GM23338 (cell line): ENCODE results near the gene GJE1. TPM values are rescaled to one million over a fixed set of nuclear protein-coding genes. Genes with fewer than 3 reads are reported as not detected.

Experiments used
- ATAC-seq: fragments of 200-7000 bp; cut with Tn5 transposase; 3 replicates; pipeline ENCODE4 v1.9.1; 2020
- DNase-seq: peaks from one replicate; pipeline ENCODE4 v3.0.0-alpha.2; 2015; ENCODE audit warnings: low spot score
- H2AFZ ChIP-seq: fragments of 200-600 bp; sonication (generic); 2 replicates; pipeline ENCODE4 v1.8.0; 2016; ENCODE audit warnings: antibody characterized with exemption, mild to moderate bottlenecking, moderate library complexity
- H3F3A ChIP-seq: fragments of 200-600 bp; sonication (generic); replicated peaks from 2 replicates; pipeline ENCODE4 v1.8.0; 2017; ENCODE audit warnings: antibody characterized with exemption, mixed run types, low read depth
- H3K27ac ChIP-seq: fragments of 200-600 bp; sonication (generic); 2 replicates; pipeline ENCODE4 v1.6.1; 2016; ENCODE audit warnings: low read depth
- H3K27me3 ChIP-seq: fragments of 200-600 bp; sonication (generic); 2 replicates; pipeline ENCODE4 v1.8.0; 2016; ENCODE audit warnings: mild to moderate bottlenecking, mixed run types, moderate library complexity; ENCODE audit not compliant: insufficient read depth
- H3K36me3 ChIP-seq: fragments of 200-600 bp; sonication (generic); 2 replicates; pipeline ENCODE4 v1.8.0; 2016; ENCODE audit warnings: mild to moderate bottlenecking; ENCODE audit not compliant: insufficient read depth
- H3K4me1 ChIP-seq: fragments of 200-600 bp; sonication (generic); 2 replicates; pipeline ENCODE4 v1.8.0; 2016; ENCODE audit warnings: mild to moderate bottlenecking, moderate library complexity; ENCODE audit not compliant: insufficient read depth
- H3K4me2 ChIP-seq: fragments of 200-600 bp; sonication (generic); 2 replicates; pipeline ENCODE4 v1.7.1; 2017; ENCODE audit warnings: mixed run types
- H3K4me3 ChIP-seq: fragments of 200-600 bp; sonication (generic); 2 replicates; pipeline ENCODE4 v1.6.1; 2016; ENCODE audit warnings: mixed run types
- H3K79me2 ChIP-seq: fragments of 200-600 bp; sonication (generic); replicated peaks from 2 replicates; pipeline ENCODE4 v1.8.0; 2017; ENCODE audit warnings: mild to moderate bottlenecking; ENCODE audit not compliant: insufficient read depth
- H3K9me2 ChIP-seq: fragments of 200-600 bp; sonication (generic); 2 replicates; pipeline ENCODE4 v1.8.0; 2017; ENCODE audit not compliant: insufficient read depth
- H4K20me1 ChIP-seq: fragments of 200-600 bp; sonication (generic); replicated peaks from 2 replicates; pipeline ENCODE4 v1.8.0; 2017; ENCODE audit warnings: mild to moderate bottlenecking; ENCODE audit not compliant: insufficient read depth
- H3K27ac Mint-ChIP-seq: 2 replicates; pipeline ENCODE4 v1.8.0; 2020; ENCODE audit warnings: inconsistent platforms, mild to moderate bottlenecking, moderate library complexity, mixed read lengths
- H3K27me3 Mint-ChIP-seq: 3 replicates; pipeline ENCODE4 v1.8.0; 2022; ENCODE audit warnings: low read depth, mild to moderate bottlenecking, moderate library complexity, mixed read lengths, inconsistent platforms; ENCODE audit not compliant: insufficient read depth, poor library complexity
- H3K36me3 Mint-ChIP-seq: 3 replicates; pipeline ENCODE4 v1.8.0; 2021; ENCODE audit warnings: low read depth, mild to moderate bottlenecking, inconsistent platforms, moderate library complexity, mixed read lengths
- H3K4me1 Mint-ChIP-seq: 3 replicates; pipeline ENCODE4 v1.8.0; 2020; ENCODE audit warnings: mild to moderate bottlenecking, inconsistent platforms, mixed read lengths
- H3K4me3 Mint-ChIP-seq: 3 replicates; pipeline ENCODE4 v1.8.0; 2021; ENCODE audit warnings: moderate library complexity, mild to moderate bottlenecking, inconsistent platforms, mixed read lengths
- H3K9me3 Mint-ChIP-seq: 3 replicates; pipeline ENCODE4 v1.8.0; 2020; ENCODE audit warnings: moderate library complexity, mild to moderate bottlenecking, inconsistent platforms, mixed read lengths
- CREB1 ChIP-seq: fragments of 250-450 bp; sonication (Bioruptor Pico); IDR thresholded peaks from 2 replicates; pipeline ENCODE4 v1.5.0; 2020; ENCODE audit warnings: low read depth, mild to moderate bottlenecking, moderate library complexity
- EZH2 ChIP-seq: fragments of 200-600 bp; sonication (generic); IDR thresholded peaks from one replicate; pipeline ENCODE4 v1.8.0; 2017; ENCODE audit warnings: antibody characterized with exemption, mild to moderate bottlenecking, low read depth; ENCODE audit not compliant: unreplicated experiment
- EZH2phosphoT487 ChIP-seq: fragments of 200-600 bp; sonication (generic); IDR thresholded peaks from one replicate; pipeline ENCODE4 v1.8.1; 2018; ENCODE audit warnings: antibody characterized with exemption; ENCODE audit not compliant: unreplicated experiment
- JUNB ChIP-seq: IDR thresholded peaks from one replicate; pipeline ENCODE4 v1.6.1; 2016; ENCODE audit warnings: antibody characterized with exemption; ENCODE audit not compliant: unreplicated experiment
- POLR2AphosphoS5 ChIP-seq: IDR thresholded peaks from 2 replicates; pipeline ENCODE4 v1.6.1; 2016; ENCODE audit warnings: antibody characterized with exemption, low read depth
- ZNF114 ChIP-seq: fragments of 250-450 bp; sonication (Bioruptor Pico); IDR thresholded peaks from 2 replicates; pipeline ENCODE4 v1.5.0; 2020; ENCODE audit warnings: mild to moderate bottlenecking, moderate library complexity
- ZNF331 ChIP-seq: fragments of 250-450 bp; sonication (Bioruptor Pico); IDR thresholded peaks from 2 replicates; pipeline ENCODE4 v1.5.0; 2020; ENCODE audit warnings: low read depth, mild to moderate bottlenecking, moderate library complexity
- polyA plus RNA-seq: library from polyadenylated mRNA; unstranded; fragments of >200 nt; fragmentation: Nextera tagmentation; extraction: Ambion mirVana; gene quantifications from 2 replicates; pipeline ENCODE4 v1.2.1, GENCODE V29; 2016
- total RNA-seq: library from RNA; depleted of rRNA; stranded (reverse); fragments of >200 nt; shearing (Covaris generic); gene quantifications from 2 replicates; pipeline ENCODE4 v1.2.3, GENCODE V29; 2014
- TF ChIP-seq, protein P1 (sequence below): IDR thresholded peaks from 2 replicates; pipeline ENCODE4 v1.6.1; 2016; ENCODE audit warnings: antibody characterized with exemption
- TF ChIP-seq, protein P2 (sequence below), 2 experiments: fragments of 200-600 bp in 1 of 2; sonication (generic) in 1 of 2; conservative IDR thresholded peaks; 2 replicates each; pipeline versions ENCODE4 v1.5.1 to v1.6.1; 2016 to 2017; ENCODE audit warnings: antibody characterized with exemption in 2 of 2, low read depth in 2 of 2, mild to moderate bottlenecking in 2 of 2, moderate library complexity in 1 of 2
- TF ChIP-seq, protein P3 (sequence below): fragments of 250-450 bp; sonication (Bioruptor Pico); IDR thresholded peaks from 2 replicates; pipeline ENCODE4 v1.5.0; 2020; ENCODE audit warnings: mild to moderate bottlenecking, moderate library complexity

The GJE1 gene
- total and polyA plus RNA-seq, 2 experiments from 2014 or later = not detected

DNA sequence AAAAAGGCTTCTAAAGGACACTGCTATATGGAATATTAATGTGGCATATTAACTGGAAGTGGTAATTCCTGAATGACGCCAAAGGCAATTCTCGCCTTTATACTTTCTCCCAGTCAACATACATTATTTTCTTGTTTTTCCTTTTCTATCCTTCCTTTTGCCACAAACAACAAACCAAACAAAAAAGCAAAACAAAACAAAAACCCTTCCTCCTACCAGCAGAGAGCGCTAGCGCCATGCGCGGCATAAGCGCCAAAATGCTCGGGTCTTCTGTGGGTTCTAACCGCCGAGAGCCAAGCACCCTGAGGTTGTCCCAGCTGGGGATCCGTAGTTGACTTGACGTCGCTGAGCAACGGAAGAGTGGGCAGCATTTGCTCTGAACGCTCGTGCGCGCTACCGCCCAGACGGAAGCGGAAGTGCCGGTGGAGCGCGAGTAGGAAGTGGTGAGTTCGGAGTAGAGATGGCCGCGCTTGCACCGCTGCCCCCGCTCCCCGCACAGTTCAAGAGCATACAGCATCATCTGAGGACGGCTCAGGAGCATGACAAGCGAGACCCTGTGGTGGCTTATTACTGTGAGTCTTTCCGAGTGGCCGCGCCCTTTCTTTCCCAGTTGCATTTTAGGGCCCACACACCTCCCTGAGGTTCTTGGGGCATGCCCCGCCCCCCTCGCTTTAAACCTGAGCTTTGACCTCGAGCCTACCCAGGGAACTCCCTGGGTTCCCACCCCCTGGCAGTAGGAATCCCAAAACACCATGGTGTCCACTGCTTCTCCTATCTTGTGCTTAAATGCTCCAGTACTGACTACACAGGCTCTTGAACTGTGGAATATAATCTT, 14.3 kb downstream of the GJE1 start, which contains the start of the genes NMBR and VTA1:
Gene NMBR, minus strand, starts transcription at position 295 of the 835 bp plus-strand sequence. CDS start 58,464 bp downstream, outside the sequence.
Gene VTA1, plus strand, starts transcription at position 436 of the 835 bp plus-strand sequence. Its CDS starts 25 bp downstream, at position 461.
- Mint-ChIP-seq H3K9me3 (no peaks in the 10 kb centered on the region), H3K4me3 (peak within 1 kb of the TSS; percentile 94), H3K36me3 (peaks cover 3% of the 10 kb centered on the region; the same call in 2 of the 3 replicates), H3K4me1 (peaks cover 32% of the 10 kb centered on the region), H3K27ac (peak within 1 kb of the TSS; percentile 93), H3K27me3 (no peaks in the 10 kb centered on the region)
- Histone ChIP-seq H3F3A (no peaks in the 10 kb centered on the region), H4K20me1 (no peaks in the 10 kb centered on the region), H2AFZ (peak within 1 kb of the TSS; percentile 43), H3K4me2 (peak within 1 kb of the TSS; percentile 91), H3K27me3 (no peaks in the 10 kb centered on the region), H3K4me1 (peaks cover 12% of the 10 kb centered on the region), H3K79me2 (peaks cover 49% of the 10 kb centered on the region), H3K36me3 (no peaks in the 10 kb centered on the region; the same call in 1 of the 2 replicates), H3K9me2 (no peaks in the 10 kb centered on the region), H3K4me3 (peak within 1 kb of the TSS; percentile 85), H3K27ac (no peak within 1 kb of the TSS; the same call in 1 of the 2 replicates)
- ATAC-seq (peak; percentile 98), DNase-seq (peak; percentile 99)
- TF ChIP-seq EZH2 (no peak), POLR2AphosphoS5 (peak; percentile 88), CREB1 (CRISPR knock-in tag) (peak; percentile 72), ZNF331 (CRISPR knock-in tag) (0 out of 2 replicates have a peak, but pooled peaks have one; percentile 31), EZH2phosphoT487 (no peak)
- TF ChIP-seq, protein P1, sequence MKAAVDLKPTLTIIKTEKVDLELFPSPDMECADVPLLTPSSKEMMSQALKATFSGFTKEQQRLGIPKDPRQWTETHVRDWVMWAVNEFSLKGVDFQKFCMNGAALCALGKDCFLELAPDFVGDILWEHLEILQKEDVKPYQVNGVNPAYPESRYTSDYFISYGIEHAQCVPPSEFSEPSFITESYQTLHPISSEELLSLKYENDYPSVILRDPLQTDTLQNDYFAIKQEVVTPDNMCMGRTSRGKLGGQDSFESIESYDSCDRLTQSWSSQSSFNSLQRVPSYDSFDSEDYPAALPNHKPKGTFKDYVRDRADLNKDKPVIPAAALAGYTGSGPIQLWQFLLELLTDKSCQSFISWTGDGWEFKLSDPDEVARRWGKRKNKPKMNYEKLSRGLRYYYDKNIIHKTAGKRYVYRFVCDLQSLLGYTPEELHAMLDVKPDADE = peak; percentile 74
- TF ChIP-seq, protein P2, sequence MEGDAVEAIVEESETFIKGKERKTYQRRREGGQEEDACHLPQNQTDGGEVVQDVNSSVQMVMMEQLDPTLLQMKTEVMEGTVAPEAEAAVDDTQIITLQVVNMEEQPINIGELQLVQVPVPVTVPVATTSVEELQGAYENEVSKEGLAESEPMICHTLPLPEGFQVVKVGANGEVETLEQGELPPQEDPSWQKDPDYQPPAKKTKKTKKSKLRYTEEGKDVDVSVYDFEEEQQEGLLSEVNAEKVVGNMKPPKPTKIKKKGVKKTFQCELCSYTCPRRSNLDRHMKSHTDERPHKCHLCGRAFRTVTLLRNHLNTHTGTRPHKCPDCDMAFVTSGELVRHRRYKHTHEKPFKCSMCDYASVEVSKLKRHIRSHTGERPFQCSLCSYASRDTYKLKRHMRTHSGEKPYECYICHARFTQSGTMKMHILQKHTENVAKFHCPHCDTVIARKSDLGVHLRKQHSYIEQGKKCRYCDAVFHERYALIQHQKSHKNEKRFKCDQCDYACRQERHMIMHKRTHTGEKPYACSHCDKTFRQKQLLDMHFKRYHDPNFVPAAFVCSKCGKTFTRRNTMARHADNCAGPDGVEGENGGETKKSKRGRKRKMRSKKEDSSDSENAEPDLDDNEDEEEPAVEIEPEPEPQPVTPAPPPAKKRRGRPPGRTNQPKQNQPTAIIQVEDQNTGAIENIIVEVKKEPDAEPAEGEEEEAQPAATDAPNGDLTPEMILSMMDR (conservative IDR thresholded peaks at IDR 0.05; ENCODE audit: low read depth in 2 of 2) = peak; percentile 95 to 96

DNA sequence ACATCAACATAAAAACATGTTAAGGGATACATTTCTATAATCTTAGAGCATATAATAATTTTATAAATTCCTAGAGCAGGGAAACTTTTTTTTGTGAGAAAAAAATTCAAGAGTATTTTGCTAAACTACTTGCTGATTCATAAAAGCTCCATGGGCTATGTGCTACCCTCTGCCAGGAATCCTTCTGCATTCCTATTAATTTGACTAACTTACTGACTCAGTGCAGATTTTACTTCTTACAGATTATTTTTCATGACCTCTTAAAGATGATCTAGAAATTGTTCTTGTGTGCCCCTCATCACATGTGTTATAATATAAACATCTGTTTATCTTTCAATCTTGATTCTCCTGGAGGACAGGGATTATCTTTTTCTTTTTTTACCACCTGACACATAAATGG, 20.0 kb downstream of the GJE1 start:
- Mint-ChIP-seq H3K9me3 (no peaks in the 10 kb centered on the region), H3K27ac (no peak overlapping the region; the same call in 1 of the 2 replicates), H3K36me3 (peaks cover 3% of the 10 kb centered on the region; the same call in 2 of the 3 replicates), H3K27me3 (no peaks in the 10 kb centered on the region), H3K4me1 (peaks cover 59% of the 10 kb centered on the region), H3K4me3 (no peak overlapping the region)
- DNase-seq = no peak
- no peak overlapping the region for H3K4me3 ChIP-seq
- no peak for ATAC-seq
- no peaks in the 10 kb centered on the region for H3K9me2 ChIP-seq
- no peak overlapping the region for H3K27ac ChIP-seq
- H3K27me3 ChIP-seq = no peaks in the 10 kb centered on the region
- no peak overlapping the region for H3K4me2 ChIP-seq
- peaks cover 91% of the 10 kb centered on the region for H3K79me2 ChIP-seq
- no peaks in the 10 kb centered on the region; the same call in 1 of the 2 replicates for H3K36me3 ChIP-seq
- H3K4me1 ChIP-seq = peaks cover 34% of the 10 kb centered on the region
- no peaks in the 10 kb centered on the region for H3F3A ChIP-seq
- no peak overlapping the region for H2AFZ ChIP-seq
- H4K20me1 ChIP-seq = no peaks in the 10 kb centered on the region
- TF ChIP-seq, protein P3, sequence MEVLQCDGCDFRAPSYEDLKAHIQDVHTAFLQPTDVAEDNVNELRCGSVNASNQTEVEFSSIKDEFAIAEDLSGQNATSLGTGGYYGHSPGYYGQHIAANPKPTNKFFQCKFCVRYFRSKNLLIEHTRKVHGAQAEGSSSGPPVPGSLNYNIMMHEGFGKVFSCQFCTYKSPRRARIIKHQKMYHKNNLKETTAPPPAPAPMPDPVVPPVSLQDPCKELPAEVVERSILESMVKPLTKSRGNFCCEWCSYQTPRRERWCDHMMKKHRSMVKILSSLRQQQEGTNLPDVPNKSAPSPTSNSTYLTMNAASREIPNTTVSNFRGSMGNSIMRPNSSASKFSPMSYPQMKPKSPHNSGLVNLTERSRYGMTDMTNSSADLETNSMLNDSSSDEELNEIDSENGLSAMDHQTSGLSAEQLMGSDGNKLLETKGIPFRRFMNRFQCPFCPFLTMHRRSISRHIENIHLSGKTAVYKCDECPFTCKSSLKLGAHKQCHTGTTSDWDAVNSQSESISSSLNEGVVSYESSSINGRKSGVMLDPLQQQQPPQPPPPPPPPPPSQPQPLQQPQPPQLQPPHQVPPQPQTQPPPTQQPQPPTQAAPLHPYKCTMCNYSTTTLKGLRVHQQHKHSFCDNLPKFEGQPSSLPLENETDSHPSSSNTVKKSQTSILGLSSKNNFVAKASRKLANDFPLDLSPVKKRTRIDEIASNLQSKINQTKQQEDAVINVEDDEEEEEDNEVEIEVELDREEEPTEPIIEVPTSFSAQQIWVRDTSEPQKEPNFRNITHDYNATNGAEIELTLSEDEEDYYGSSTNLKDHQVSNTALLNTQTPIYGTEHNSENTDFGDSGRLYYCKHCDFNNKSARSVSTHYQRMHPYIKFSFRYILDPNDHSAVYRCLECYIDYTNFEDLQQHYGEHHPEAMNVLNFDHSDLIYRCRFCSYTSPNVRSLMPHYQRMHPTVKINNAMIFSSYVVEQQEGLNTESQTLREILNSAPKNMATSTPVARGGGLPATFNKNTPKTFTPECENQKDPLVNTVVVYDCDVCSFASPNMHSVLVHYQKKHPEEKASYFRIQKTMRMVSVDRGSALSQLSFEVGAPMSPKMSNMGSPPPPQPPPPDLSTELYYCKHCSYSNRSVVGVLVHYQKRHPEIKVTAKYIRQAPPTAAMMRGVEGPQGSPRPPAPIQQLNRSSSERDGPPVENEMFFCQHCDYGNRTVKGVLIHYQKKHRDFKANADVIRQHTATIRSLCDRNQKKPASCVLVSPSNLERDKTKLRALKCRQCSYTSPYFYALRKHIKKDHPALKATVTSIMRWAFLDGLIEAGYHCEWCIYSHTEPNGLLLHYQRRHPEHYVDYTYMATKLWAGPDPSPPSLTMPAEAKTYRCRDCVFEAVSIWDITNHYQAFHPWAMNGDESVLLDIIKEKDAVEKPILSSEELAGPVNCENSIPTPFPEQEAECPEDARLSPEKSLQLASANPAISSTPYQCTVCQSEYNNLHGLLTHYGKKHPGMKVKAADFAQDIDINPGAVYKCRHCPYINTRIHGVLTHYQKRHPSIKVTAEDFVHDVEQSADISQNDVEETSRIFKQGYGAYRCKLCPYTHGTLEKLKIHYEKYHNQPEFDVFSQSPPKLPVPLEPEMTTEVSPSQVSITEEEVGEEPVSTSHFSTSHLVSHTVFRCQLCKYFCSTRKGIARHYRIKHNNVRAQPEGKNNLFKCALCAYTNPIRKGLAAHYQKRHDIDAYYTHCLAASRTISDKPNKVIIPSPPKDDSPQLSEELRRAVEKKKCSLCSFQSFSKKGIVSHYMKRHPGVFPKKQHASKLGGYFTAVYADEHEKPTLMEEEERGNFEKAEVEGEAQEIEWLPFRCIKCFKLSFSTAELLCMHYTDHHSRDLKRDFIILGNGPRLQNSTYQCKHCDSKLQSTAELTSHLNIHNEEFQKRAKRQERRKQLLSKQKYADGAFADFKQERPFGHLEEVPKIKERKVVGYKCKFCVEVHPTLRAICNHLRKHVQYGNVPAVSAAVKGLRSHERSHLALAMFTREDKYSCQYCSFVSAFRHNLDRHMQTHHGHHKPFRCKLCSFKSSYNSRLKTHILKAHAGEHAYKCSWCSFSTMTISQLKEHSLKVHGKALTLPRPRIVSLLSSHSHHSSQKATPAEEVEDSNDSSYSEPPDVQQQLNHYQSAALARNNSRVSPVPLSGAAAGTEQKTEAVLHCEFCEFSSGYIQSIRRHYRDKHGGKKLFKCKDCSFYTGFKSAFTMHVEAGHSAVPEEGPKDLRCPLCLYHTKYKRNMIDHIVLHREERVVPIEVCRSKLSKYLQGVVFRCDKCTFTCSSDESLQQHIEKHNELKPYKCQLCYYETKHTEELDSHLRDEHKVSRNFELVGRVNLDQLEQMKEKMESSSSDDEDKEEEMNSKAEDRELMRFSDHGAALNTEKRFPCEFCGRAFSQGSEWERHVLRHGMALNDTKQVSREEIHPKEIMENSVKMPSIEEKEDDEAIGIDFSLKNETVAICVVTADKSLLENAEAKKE = no peak
- TF ChIP-seq POLR2AphosphoS5 (no peak), EZH2 (no peak), JUNB (no peak), ZNF114 (no peak), CREB1 (CRISPR knock-in tag) (no peak)
